GM21423 (cell line): Measurements from ENCODE around the gene SDCBP2.

ENCODE experiments used
- ATAC-seq: cut with Tn5 transposase; IDR thresholded peaks from one replicate; pipeline ENCODE4 v1.9.1; 2021; ENCODE audit warnings: mild to moderate bottlenecking, moderate library complexity; ENCODE audit not compliant: unreplicated experiment

The SDCBP2 gene, protein sequence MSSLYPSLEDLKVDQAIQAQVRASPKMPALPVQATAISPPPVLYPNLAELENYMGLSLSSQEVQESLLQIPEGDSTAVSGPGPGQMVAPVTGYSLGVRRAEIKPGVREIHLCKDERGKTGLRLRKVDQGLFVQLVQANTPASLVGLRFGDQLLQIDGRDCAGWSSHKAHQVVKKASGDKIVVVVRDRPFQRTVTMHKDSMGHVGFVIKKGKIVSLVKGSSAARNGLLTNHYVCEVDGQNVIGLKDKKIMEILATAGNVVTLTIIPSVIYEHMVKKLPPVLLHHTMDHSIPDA

DNA sequence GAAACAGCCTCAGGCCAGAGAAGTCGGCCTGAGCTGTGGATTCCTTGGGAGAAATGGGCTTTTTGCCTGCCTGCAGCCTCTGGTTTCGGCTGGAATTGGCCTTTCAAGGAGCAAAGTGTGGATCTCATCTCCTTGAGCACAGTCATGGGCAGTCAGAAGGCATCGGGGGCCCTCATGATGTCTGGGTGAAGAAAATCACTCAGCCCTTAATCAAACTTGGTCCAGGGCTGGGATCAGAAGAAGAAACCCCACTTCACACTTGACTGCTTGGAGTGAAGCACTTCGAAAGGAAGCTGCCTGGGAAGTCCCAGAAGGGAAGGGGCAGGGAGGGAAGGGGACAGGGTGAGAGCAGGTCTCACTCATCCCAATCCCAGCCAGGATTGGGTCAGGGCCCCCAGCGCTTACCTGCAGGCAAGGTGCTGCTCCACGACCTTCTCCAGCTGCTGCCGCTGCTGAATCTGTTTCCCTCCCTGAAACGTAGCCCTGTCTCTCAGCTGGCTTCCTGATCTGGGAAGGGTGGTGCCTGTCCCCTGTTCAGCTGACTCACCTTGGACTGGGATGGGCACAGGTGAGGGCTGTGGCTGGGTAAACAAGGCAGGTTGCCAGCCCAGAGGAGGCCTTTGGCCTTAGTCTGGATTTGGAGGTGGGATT lies at the start of gene SDCBP2:
TSS of gene SDCBP2 (minus strand) at position 460 of the 651 bp plus-strand sequence. CDS start 8,723 bp downstream, outside the sequence.
- ATAC-seq, result no peak

DNA sequence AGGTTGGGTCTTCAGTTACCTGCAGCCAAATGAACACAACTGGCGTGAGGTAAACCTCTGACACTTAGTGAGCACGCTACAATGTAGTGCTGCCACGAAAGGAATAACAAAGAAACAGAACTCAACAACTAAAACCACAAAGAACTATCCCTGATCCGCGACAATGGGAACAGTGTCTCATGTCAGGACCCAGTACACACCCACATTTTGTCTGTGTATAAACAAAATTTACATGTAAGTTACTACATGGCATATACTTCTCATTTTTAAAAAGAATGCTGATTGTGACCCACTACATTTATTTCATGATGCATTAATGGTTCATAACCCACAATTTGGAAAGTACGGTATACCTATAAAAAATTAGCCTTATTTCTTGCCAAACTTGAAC lies 49.8 kb upstream of the SDCBP2 start:
- ATAC-seq, result no peak

DNA sequence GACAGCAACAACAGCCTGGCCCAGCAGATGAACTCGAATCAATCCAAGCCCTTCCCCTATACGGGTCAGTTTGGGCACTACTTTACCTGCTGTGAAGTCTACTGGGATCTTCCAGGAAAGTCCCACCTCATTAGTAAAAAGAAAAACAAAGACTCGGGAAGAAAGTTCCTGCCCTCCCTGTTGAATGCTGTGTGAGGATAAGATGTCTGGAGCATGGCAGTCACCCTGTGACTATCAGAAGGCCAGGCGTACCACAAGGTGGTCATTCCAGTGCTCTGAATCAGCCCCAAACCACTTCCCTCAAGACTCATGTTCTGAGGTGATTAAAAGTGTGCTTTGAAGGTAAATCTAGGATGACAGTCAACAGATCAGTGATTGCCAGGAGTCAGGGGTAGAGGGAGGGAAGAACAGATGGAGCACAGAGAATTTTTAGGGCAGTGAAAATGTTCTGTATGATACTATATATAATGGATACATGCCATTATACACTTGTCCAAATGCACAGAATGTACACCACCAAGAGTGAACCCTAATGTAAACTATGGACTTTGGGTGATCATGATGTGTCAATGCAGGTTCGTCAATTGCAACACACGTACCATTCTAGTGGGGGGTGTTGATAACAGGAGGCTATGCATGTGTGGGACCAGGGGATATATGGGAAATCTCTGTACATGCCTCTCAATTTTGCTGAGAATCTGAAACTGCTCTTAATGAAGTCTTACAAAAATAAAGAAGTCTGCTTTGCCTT lies 49.2 kb upstream of the SDCBP2 start:
- ATAC-seq, result no peak

DNA sequence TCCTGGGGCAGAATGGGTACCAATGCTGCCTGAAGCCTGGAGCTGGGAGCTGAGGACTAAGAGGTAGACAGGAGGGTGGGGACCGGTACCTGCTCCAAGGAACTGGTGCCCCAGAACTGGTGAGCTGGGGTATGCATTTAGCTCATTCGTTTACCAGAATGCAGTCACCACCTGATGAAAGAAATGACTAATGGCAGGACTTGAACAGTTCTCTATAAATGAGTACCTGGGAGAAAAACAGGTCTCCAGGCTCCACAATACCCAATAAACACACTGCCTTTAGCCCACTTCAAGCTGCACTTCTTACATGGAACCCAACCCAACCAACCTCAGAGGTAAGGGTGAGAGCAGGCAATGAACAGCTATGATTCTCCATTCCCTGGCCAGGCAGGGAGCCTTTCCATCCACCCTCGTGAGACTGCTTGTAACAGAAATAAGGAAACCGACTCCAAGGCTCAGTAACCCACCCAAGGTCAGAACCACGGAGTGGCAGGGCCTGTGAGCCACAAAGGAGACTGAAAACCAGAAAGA lies 48.5 kb upstream of the SDCBP2 start:
- ATAC-seq, result no peak

DNA sequence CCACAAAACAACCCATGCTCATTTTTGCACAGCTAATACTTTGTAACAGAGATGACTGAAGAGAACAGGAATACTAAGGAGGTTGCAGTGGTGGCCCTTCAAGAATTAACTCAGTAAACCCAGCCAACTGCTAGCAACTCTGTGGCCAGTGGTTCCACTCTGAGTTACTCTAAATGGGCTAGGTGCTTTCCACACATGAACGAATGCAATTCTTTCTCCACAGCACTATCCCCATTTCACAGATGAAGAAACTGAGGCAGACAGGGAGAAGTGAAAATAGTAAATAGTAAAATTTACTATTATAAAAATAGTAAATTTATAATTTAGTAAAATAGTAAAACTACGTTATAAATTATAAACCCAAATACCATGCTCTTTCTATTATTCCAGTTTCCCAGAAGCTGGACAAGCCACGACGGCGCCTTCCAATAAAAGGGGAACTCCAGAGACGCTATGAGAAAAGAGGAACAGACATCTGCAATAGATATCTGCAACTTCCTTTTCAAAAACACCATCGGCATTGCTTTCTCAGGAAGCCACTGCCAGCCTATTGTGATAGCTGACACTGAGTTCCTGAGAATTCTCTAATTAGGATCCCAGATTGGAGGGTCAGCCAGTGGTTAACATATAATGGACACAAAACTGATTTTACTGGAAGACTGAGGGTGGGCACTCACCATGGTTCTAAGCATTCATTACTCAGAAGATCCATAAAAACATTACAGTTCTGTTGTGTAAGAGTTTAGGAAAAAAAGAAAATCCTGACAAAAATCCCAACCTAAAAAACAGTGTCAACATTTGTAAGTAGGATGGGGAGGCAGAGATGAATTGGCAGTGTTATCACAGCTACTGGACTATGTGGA lies 47.7 kb upstream of the SDCBP2 start:
- ATAC-seq, result peak; percentile 43

DNA sequence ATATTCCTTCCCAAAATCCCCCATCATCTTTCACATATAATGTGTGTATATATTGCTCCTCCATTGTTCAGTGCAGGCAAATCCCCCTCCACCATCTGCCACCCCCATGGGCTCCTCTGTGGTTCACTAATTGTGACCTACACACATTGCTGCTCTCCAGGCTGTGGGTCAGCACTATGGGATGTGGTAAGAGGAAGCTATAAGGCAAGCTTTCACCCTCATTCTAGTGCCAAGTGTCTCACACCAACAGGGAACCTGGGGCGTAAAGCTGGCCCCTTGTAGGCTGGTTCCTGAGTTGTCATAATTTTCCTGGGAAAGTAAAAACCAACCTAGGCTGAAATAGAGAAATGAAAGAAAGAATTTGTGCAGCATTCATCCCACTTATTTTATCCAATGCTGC lies 47.1 kb upstream of the SDCBP2 start:
- no peak for ATAC-seq

DNA sequence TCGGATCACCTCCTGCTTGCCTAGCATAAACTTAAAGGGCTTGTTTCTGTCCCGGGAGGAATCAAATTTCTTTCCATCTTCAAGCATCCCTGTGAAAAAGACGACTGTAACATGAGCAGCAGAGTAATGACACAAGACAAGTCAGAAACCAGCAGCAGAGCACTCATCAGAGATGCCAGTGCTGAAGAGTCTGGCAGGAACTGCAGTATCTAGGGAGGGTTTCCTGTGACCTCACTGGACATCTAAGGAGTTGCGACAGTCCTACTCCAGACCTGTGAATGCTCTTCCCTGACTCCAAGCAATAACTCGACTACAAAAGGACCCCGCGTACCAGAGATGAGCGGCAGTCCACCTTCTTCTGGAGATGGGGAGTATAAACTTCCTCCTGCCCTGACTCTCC lies 46.6 kb upstream of the SDCBP2 start:
- ATAC-seq, result no peak

DNA sequence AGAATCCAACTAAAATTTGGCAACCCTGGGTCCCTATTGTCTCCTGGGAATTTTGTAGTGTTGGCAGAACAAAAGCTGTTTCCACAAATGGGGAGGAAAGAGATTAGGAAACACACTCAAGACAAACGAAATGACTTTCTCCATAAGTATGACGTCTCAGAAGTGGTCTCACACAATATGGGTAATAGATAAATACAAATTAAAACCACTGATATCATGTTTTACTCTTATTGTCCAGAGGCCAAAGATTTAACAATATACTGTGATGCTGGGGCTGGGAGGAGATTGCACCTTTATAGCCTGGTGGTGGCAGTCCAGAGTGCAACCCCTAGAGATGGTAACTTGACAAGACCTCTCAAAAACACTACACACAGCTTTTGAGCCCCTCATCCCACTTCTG lies 45.3 kb upstream of the SDCBP2 start:
- ATAC-seq, result no peak

DNA sequence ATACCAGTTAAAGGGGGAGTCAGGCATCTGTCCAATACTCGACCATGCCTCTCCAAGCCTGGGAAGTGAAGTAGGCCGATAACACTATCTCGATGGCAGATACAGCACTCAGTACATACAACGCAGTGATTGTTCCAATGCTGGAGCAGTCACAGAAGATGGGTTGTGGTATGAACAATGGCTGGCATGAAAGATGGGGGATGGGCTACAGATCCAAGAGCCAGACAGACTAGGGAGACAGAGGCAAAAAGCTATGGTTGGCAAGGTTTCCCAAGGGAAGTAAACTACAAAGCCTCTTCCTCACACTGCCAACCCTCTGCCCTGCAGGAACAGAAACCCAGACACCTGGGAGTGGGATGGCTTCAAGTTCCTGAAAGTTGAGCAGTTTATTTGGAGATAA lies 44.7 kb upstream of the SDCBP2 start:
- no peak for ATAC-seq

DNA sequence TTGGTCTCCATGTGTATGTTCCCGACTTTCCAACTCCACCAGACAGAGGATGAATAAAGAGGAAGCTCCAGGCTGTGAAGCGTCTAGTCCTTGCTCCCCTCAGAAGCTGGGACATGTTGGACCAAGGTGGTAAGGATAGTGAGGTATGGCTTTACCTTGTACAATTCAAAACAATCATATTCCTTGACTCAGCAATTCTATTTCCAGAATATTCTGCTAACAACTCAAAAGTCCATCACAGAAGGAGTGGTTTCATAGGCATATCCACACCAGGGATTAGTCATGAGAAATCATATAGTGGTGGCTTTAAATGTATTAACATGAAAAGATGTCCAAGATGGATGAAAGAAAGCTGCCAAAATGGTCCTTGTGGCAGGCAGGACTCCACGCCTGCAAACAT lies 44.1 kb upstream of the SDCBP2 start:
- no peak for ATAC-seq

DNA sequence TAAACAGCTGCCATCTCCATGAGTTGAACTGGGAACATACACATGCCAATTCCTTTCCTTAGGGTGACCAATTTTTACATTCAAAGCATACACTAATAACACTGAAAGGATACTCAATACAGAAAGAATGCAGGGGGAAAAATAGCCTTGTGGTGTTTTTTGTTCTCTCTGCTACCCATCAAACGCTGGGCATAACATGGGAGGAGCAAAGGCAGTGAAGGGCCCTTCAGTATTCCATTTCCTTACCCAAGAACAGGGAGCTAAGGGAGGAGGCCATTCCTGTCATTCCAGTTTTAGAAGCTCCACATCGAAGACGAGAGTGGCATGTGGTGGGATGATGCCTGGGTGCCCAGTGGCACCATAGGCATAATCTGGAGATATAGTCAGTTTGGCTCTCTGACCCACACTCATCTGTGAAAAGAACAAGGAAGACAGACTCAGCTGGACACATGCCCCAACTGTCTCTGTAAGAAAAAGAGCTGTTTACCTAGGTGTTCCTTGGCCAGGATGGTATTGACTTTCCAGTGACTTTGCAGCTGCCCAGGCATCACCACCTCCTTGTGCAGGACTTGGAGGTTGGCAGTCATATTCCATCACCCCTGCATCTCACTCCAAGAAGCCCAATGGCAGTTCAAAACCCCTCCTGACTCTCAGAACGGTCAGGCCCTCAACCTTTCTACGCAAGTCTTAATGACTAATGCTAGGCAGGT lies 43.0 kb upstream of the SDCBP2 start:
- no peak for ATAC-seq

DNA sequence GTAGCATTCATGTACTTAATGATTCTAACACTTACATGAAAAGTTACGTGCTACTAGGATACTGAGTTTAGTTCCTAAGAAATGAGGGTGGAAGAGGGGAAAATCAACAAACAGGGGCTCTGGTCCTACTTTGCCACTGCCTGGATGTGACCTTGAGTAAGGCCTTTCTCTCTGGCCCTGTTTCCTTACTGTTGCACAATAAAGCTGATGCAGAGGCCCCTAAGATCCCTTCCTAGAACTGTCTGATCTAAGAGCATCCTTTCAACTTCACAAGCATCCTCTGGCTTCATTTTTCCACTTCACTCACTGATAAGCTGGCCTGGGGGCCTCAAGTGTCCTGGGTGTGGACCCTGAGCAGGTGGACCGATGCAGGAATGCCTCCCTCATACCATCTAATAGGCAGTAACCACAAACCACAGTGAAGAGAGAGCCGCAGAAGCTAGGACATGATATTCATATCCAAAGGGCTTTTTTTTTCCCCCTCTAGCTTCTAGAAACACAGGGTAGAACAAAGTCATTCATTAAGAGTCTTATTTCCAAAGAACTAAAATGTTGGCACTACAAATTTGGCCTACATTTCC lies 42.4 kb upstream of the SDCBP2 start:
- ATAC-seq, result no peak

DNA sequence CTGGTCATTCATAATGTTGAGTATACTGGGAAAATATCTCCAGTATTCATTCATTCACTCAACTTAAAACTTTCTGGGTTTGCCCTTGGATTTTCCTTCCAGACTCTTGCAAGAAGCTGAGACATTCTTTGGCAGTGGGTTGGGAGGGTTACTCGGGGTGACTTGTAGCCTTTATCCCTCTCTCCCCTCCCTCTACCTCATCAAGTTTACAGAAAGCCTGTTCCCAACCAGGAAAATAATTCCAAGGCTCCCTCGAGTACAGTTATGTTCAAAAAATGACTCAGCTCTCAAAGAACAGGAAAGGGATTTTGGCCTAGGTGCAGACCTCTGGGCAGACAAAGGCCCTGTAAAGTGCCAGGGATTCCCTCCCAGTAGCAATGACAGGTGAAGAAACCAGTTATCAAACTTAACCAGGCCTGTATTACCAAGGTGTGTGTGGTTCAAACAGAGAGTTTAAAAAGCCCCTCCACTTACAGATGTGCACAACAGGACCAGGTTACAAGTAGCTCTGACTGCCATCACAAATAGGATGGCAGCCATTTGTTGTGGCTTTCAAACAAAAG lies 41.7 kb upstream of the SDCBP2 start:
- no peak for ATAC-seq

DNA sequence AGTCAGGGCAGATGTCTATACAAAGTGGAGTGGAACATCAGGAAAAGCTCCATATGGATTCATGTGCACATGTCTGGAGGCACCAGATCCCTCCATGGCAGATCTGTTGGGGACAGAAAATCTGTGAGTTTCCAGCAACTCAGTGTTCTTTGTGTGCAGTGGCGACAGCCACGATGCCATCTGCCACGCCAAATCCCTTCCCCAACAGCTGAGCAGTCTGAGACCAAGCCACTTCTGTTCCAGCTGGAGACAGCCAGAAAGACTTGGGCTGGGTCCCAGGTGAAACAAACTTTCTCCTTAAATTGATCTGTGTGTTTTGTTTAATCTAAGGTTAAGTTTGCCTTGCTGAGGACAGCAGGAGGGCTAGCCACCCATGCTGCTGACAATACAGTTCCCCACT lies 41.0 kb upstream of the SDCBP2 start:
- no peak for ATAC-seq

DNA sequence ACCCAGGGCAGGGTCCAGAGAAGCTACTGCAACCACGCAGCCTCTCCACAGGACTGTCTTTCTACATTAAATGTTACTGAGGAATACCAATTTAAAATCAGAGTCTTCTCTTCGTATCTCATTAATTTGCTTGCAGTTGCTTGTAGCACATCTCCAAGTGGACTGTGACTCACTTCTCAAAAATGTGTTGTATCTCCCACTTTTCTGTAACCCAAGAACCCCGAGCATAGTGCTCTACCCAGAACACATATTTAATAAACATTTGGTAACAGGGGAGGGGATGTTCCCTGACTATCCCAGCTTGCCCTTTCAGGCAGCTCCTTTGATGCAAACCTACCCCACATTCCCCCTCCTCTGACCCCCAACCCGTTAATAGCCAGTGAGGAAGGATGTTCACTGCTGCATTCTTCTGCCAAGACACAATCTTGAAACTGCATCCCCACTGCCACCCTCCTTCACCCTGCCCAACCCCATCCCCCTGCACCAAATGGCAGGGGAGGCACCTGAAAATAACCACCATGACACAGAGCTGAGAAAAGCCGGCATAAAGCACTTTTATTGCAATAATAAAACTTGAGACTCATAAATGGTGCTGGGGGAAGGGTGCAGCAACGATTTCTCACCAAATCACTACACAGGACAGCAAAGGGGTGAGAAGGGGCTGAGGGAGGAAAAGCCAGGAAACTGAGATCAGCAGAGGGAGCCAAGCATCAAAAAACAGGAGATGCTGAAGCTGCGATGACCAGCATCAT lies 39.7 kb upstream of the SDCBP2 start:
- ATAC-seq, result no peak

DNA sequence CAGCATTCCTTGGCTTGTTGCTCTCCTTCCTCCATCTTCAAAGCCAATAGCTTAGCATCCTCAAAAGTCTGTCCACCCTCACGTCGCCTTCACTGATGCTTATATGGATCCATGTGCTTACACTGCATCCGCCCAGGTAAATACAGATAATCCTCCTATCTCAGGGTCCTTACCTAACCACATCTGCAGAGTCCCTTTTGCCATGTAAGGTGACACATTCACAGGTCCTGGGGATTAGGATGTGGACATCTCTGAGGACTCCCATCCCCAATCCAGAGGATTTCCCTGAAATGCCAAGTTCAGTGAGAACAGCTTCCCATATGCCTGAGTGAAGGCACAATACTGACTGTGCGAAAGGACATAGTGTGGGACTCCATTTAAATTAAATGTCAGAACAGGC lies 38.5 kb upstream of the SDCBP2 start:
- no peak for ATAC-seq

DNA sequence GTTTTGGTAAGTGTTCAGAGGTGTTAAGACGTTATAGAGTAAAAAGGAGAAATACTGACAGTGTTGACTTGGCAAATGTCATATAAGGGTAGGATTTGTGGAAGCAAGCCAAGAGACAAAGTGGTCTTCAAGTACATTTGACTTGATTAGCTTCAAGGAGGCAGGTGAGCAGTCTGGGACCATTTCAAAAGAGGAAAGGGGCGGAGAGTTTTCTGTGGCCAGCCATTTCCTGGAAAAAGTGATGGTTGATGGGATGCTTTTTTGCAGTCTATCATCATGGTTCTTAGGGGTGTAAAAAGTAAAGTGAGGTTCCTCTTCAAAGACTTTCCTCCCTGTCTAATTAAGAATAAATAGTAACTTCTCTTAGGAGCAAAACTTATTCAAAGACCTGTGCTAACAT lies 35.2 kb upstream of the SDCBP2 start:
- no peak for ATAC-seq

DNA sequence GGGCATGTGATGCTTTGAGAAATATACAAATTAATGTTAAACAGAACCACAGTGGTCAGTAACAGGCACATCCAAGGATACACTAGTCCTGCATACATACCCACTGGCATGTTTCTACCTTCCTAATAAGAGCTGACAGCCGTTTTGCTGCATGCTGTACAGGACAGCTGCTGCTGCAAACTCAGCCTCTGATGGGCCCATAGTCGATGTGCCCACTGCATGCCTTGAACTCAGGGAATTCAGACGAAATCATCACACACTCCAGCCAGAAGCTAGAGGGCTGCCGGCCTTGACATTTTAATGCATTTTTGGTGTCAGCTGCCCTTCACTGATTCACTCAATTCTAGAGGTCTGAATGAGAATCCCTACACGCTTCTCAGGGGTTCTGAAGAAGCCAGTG lies 34.6 kb upstream of the SDCBP2 start:
- no peak for ATAC-seq

DNA sequence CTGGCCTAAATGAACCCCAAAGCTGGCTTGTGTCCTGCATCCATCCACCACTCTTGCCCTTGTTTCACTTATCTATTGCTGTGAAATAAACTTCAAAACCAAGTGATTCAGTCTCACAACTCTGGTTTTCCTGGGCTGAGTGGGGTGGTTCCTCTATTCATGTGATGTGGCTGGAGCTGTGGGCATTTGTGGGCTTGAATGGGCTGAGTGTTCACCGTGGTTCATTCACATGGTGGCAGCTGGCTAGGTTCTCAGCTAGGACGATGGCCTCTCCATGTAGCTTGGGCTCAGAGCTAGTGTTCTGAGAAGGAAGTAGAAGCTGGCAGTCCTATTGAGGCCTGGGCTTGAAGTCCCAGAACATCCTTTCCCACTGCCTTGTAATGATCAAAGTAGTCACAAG lies 33.5 kb upstream of the SDCBP2 start:
- no peak for ATAC-seq
